Osteocyte (in vitro differentiated cells): Measurements from ENCODE around the gene PPP1CB. TPM values are rescaled to one million over a fixed set of nuclear protein-coding genes. Genes with fewer than 3 reads are reported as not detected.

Source experiments
- DNase-seq: peaks from one replicate; pipeline ENCODE4 v3.0.0; 2021; ENCODE audit warnings: mixed read lengths; ENCODE audit not compliant: unreplicated experiment; ENCODE audit errors: extremely low spot score
- H3K27ac Mint-ChIP-seq: one replicate; pipeline ENCODE4 v1.8.0; 2021; ENCODE audit warnings: mild to moderate bottlenecking, mixed read lengths; ENCODE audit not compliant: unreplicated experiment
- H3K27me3 Mint-ChIP-seq: one replicate; pipeline ENCODE4 v1.8.0; 2021; ENCODE audit warnings: mixed read lengths; ENCODE audit not compliant: unreplicated experiment
- H3K36me3 Mint-ChIP-seq: one replicate; pipeline ENCODE4 v1.8.0; 2021; ENCODE audit warnings: mixed read lengths; ENCODE audit not compliant: unreplicated experiment
- H3K4me1 Mint-ChIP-seq: one replicate; pipeline ENCODE4 v1.8.0; 2021; ENCODE audit warnings: mixed read lengths; ENCODE audit not compliant: unreplicated experiment
- H3K4me3 Mint-ChIP-seq: one replicate; pipeline ENCODE4 v1.8.0; 2021; ENCODE audit warnings: mild to moderate bottlenecking, moderate library complexity, mixed read lengths; ENCODE audit not compliant: unreplicated experiment
- H3K9me3 Mint-ChIP-seq: one replicate; pipeline ENCODE4 v1.8.0; 2021; ENCODE audit warnings: mixed read lengths; ENCODE audit not compliant: unreplicated experiment
- CTCF ChIP-seq: fragments of 200-600 bp; sonication (generic); IDR thresholded peaks from 2 replicates; pipeline ENCODE4 v1.5.0; 2021; ENCODE audit warnings: antibody characterized with exemption, mild to moderate bottlenecking, moderate library complexity
- total RNA-seq: library from RNA; stranded (reverse); gene quantifications from 2 replicates; pipeline ENCODE4 v1.2.1, GENCODE V29; 2021

PPP1CB gene
- total RNA-seq, 1 donor from 2014 or later, result 198 TPM

- no peak for TF ChIP-seq CTCF
- no peak overlapping the region for H3K27ac Mint-ChIP-seq
- no peaks in the 10 kb centered on the region for H3K36me3 Mint-ChIP-seq
- peaks cover 3% of the 10 kb centered on the region for H3K4me1 Mint-ChIP-seq
- H3K4me3 Mint-ChIP-seq, result no peak overlapping the region
- no peaks in the 10 kb centered on the region for H3K9me3 Mint-ChIP-seq
- no peaks in the 10 kb centered on the region for H3K27me3 Mint-ChIP-seq
- no peak for DNase-seq
Observed at GRCh38 chr2:28824207-28824606, 72.6 kb downstream of the PPP1CB start.

GRCh38 chr2:28824870-28825269 is 73.2 kb downstream of the PPP1CB start:
- no peak for DNase-seq
- Mint-ChIP-seq H3K27me3 (no peaks in the 10 kb centered on the region), H3K9me3 (no peaks in the 10 kb centered on the region), H3K36me3 (no peaks in the 10 kb centered on the region), H3K4me1 (peaks cover 3% of the 10 kb centered on the region), H3K27ac (no peak overlapping the region), H3K4me3 (no peak overlapping the region)
- TF ChIP-seq CTCF, result no peak

GRCh38 chr2:28828382-28828781 is 76.8 kb downstream of the PPP1CB start:
- Mint-ChIP-seq H3K27ac (no peak overlapping the region), H3K9me3 (no peaks in the 10 kb centered on the region), H3K27me3 (no peaks in the 10 kb centered on the region)

GRCh38 chr2:28833740-28834470 is 82.3 kb downstream of the PPP1CB start:
- Mint-ChIP-seq H3K27ac (no peak overlapping the region), H3K36me3 (no peaks in the 10 kb centered on the region), H3K4me3 (no peak overlapping the region), H3K4me1 (peaks cover 10% of the 10 kb centered on the region), H3K27me3 (no peaks in the 10 kb centered on the region), H3K9me3 (no peaks in the 10 kb centered on the region)
- TF ChIP-seq CTCF, result no peak
- no peak for DNase-seq

More at GRCh38 chr2:28828382-28828781, 76.8 kb downstream of the PPP1CB start:
- no peak for TF ChIP-seq CTCF
- Mint-ChIP-seq H3K4me3 (no peak overlapping the region), H3K36me3 (no peaks in the 10 kb centered on the region), H3K4me1 (peaks cover 3% of the 10 kb centered on the region)
- no peak for DNase-seq

- no peak for DNase-seq
- Mint-ChIP-seq H3K27me3 (no peaks in the 10 kb centered on the region), H3K27ac (peak overlapping the region; percentile 6), H3K4me1 (peaks cover 10% of the 10 kb centered on the region), H3K36me3 (no peaks in the 10 kb centered on the region), H3K4me3 (no peak overlapping the region), H3K9me3 (no peaks in the 10 kb centered on the region)
- no peak for TF ChIP-seq CTCF
Observed at GRCh38 chr2:28835781-28836180, 84.2 kb downstream of the PPP1CB start.
